Medulla oblongata (tissue), 1 donor: ENCODE measurements around the gene PIRT.
"Not testable (repeated sequence)": the region's sequence is repeated elsewhere in the genome, so short reads cannot be mapped to it uniquely, and the experiment has no call there.

Experiments used
- DNase-seq: peaks from one replicate; pipeline ENCODE4 v3.0.0-alpha.2; 2015; ENCODE audit errors: extremely low spot score

The PIRT gene

DNA sequence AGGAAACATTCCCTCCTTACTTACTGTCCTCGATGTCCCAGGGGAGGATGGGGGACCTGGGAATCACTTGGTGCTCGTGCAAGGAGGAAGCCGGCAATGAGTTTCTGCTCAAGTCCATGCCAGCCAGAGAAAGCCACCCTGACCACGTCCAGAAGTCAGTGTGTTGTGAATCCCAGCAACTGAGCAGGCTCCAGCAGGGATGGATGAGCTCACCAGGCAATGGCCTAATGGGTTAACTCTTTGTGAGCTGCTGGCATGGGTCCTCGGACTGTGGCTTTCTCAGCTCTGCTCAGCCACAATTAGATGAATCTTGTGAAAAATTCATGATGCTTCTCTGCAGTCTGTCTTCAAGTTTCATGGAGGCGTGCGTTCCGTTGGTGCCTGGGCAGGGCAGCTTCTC is at the start of gene PIRT:
PIRT (minus strand) TSS at position 167 of the 400 bp plus-strand sequence. CDS start 12,442 bp downstream, outside the sequence.
- DNase-seq: peak; percentile 32

DNA sequence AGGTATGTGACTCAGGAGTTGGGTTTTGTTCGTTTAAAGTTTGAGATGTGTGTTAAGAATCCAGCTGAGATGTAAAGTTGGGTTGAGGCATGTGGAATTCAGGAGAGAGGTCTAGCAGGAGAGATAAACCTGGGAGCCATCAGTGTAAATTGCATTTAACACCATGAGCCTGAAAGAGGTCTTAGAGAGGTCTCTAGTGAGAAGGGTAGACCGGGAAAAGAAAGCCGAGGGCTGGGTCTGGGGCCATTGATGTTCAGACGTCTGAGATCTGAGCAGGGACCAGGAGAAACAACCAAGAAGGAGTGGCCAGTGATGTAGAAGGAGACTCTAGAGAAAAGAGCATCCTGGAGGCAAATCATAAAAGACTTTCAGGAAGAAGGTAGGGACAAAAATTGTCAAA is 44.1 kb upstream of the PIRT start:
- no peak for DNase-seq

DNA sequence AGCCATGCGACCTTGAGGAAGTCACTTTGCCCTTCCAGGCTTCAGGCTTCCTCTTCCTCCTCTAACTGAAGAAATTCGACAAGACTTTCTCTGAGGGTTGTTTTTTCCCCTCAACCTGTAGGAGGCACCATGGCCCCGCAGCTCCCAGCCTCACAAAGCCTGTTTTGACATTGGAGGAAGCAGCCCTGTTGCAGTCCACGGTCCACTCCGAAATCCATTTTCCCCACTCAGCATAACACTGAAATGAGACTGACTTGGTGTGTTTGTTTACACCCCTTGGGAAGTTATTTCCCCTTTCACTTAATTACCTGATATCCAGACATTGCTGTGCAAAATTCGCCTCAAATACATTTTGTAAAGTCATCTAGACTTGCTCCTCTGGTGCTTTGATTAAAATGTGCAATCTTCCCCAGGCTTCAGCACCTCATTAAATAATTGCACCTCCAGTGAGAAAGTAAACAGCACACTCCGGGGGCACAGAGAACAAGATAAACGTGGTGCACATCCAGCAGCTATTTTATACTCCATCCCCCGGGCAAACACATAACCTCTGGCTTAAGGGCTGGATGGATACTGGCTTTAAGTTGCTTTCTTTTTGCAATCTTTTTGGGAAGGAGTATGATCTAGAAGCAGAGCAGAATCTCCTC is 41.4 kb upstream of the PIRT start:
- DNase-seq: peak; percentile 81

DNA sequence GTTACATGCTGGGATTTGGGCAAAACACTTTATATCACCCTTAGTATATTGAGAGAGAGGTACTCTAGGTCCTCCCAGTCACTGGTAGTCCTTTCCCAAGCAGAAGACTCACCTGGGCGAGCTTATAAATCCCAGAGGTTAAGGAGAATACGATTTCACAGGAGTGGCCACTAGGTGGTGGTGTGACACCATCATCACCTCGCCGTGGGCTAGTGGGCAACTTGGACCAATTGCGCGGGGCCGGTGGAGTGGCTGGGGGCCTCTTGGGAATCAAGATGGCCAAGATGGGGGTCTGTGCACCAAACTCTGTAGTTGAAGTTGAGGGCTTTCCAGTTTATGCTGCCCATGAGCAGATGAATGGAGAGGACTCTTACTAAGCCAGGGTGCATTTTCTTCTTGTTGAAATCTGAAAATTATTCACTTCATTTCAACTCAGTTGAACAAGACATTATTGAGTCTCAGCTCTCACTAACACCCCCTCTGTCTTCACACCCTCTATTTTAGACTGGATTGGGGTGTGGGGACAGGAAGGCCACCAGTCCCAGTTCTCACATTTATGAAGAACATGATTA is 38.2 kb upstream of the PIRT start:
- DNase-seq: peak; percentile 60

GRCh38 chr17:10875430-10875851 is 37.6 kb upstream of the PIRT start:
- DNase-seq: peak; percentile 66

DNA sequence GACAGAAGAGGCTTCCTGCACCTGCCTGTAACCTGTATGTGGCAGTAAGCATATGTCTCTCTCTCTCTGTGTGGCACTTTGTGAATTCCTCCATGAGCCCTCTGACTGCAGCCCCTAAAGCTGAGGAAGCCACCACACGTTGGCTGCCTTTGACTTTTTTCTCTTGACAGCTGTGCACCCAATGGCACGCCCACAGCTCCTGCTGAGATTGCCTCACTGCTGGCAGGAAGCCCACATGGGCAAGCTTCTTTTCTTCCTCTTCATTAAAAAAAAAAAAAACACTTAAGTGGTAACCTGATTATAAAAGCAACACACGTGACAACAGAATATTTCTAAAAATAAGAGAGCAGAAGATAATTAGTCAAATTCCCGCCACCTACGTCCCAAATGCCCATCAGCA is 34.0 kb upstream of the PIRT start:
- peak; percentile 19 for DNase-seq

DNA sequence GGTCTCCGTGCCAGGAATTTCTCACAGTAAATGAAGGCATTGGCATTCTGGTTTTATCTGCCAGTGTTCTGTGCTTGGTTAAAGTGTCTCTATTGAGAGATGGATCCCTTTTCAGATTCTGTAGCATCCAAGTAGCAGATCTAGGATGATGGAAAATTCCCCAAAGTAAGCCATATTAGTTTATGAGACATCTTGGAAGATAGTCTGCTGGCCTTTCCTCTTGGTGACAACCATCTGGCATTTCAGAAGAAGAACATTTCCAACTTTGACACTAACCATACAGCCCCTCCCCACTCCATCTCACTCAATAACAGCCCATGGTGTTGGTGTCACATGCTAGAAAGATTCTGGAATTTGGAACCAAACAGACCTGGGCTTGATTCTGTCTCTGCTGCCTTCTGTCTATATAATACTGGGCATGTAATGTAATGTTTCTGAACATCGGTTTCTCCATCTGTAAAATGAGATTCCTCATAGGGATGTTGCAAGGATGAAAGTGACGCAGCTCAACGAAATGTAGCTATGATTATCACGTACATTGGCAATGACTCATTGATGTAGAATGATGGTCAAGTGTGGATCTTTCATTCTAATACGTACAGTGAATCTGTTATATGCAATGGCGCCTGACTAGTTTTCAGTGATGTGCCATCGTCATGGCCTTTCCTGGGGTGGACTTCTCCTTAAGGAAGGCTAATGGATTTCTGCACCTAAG is 32.6 kb upstream of the PIRT start:
- no peak for DNase-seq

- not testable (repeated sequence) for DNase-seq
These were observed 30.9 kb upstream of the PIRT start for GRCh38 chr17:10868744-10869143.

- no peak for DNase-seq
These were observed 21.2 kb upstream of the PIRT start for GRCh38 chr17:10859051-10859450.

DNA sequence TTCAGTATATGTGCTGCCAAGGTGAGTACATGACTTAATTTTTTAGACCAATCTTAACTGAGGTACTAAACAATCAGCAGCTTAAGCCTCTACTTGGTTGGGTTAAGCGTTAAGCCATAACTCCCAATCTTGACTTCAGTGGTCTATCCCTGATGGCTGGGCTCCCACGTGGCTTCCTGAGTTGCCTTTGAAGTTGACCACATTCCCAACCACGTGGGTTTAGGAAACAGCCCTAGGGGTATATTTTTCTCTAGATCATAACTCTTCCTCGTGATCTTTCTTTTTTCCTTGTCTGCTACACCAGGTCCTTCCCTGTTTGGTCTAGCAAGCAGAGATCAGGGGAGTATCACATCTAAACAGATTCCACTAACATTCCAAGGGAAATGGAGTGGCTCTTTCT is 20.1 kb upstream of the PIRT start:
- DNase-seq: no peak

- not testable (repeated sequence) for DNase-seq
These were observed 8.7 kb upstream of the PIRT start for GRCh38 chr17:10846636-10847035.

- DNase-seq: no peak
These were observed 7.5 kb upstream of the PIRT start for GRCh38 chr17:10845388-10845751.

- peak; percentile 87 for DNase-seq
These were observed 6.9 kb upstream of the PIRT start for GRCh38 chr17:10844621-10845387.

DNA sequence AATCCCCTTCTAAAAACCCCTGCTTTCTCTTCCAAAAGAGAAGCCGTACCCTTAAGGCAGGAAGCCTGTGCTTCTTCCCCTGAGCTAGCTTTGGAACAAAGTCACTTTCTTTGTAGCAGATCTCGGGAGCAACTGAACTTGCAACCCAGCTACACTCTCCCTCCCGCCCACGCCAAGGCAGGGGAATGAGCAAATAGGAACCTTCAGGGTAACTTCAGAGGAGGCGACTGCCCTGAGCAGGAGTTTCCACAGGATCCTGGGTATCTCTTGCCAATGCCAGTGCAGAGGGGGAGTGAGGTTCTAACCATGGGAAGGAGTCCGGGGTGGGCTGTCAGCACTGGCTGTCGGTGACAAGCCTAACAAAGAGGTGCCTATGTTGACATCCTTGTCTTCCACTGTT is 5.9 kb upstream of the PIRT start:
- DNase-seq: peak; percentile 45

DNA sequence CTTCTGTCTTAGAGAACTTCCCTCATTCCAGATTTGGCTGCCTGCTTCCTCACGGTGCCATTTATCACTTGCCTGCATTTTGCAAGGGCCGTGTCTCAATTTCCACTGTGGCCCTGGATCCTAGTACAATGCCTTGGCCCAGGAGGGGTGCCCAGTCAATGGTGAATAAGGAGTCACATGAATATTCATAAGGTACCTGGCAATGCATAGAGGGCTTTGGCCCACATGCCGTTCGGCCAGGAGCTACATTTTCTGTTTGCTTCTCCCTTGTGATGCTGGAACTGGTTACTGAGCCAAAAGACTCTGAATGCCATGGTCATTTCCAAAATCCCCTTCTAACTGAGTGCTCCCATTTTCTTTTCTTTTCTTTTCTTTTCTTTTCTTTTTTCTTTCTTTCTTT is 4.8 kb upstream of the PIRT start:
- DNase-seq: peak; percentile 87

DNA sequence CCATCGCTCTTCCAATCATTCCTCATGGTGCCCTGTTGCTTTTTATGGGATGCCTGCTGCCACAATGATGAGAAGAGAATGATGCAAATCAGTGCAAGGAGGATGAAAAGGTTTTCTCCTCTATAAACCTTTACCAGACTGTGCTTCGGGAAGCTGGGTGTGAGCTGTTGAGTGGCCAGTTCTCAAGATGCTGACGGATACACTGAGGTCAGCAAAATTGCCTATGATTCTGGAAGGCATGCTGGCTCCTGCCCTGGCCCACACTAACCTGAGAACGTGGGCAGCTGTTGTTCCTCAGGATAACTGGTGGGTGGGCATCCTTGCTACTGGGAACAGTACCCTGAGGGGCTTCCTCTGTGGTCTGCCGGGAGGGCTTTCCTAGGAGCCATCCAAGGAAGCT is 795 bp upstream of the PIRT start:
- DNase-seq: no peak

GRCh38 chr17:10836966-10837590 is 809 bp downstream of the PIRT start:
- DNase-seq: no peak

DNA sequence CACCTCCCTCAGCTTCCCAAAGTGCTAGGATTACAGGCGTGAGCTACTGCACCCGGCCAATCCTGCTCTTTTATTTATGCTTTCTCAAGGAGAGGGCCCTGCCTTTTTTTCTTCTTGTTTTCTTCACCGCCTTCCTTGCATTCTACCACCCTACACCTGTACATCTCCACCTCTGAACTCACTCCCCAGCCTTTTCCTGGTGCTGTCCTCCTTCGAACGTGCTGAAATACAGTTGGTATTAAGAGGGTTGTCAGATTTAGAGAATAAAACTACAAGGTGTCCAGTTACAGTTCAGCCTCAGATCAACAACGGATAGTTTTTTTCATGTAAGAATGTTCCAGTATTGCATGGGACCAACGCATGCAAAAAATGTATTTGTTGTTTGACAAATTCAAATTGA is 1.7 kb downstream of the PIRT start:
- no peak for DNase-seq

- DNase-seq: no peak
These were observed 6.2 kb downstream of the PIRT start for GRCh38 chr17:10831696-10832095.

GRCh38 chr17:10827898-10828552 is 9.9 kb downstream of the PIRT start:
- DNase-seq: no peak

DNA sequence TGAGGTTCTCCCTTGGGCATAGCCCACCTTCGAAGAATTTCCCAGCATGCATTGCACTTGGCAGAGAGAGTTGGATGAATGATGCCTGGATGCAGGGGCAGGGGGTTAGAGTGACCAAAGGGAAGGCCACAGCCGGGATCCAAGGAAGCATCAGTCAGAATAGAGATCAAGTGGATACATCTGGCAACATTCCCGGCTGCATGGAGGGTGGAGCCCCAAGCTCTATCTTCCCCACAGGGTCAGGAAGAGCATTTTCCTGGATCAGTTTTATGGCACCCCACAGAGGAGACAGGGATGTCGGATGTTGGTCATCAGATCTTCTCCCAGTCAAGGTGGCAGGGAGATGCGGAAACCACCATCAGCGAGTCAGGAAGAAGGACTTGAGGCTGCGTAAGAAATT is 13.0 kb downstream of the PIRT start:
- DNase-seq: no peak
